ENCODE data around the gene TBX1.

The TBX1 gene

GRCh38 chr22:19743651-19744050 lies 16.9 kb upstream of the TBX1 start:
- in situ Hi-C loops (cut with MboI; ENCODE audit: low pct_unique_long_range_greater_than_20kb, low sequenced_read_pairs, unreplicated experiment), result no loop called here
- DNase-seq (ENCODE audit: low spot score), result no peak
- TF ChIP-seq, protein P1, sequence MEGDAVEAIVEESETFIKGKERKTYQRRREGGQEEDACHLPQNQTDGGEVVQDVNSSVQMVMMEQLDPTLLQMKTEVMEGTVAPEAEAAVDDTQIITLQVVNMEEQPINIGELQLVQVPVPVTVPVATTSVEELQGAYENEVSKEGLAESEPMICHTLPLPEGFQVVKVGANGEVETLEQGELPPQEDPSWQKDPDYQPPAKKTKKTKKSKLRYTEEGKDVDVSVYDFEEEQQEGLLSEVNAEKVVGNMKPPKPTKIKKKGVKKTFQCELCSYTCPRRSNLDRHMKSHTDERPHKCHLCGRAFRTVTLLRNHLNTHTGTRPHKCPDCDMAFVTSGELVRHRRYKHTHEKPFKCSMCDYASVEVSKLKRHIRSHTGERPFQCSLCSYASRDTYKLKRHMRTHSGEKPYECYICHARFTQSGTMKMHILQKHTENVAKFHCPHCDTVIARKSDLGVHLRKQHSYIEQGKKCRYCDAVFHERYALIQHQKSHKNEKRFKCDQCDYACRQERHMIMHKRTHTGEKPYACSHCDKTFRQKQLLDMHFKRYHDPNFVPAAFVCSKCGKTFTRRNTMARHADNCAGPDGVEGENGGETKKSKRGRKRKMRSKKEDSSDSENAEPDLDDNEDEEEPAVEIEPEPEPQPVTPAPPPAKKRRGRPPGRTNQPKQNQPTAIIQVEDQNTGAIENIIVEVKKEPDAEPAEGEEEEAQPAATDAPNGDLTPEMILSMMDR (IDR thresholded peaks at IDR 0.05; ENCODE audit: extremely low read depth, insufficient read depth, missing control alignments), result no peak

DNA sequence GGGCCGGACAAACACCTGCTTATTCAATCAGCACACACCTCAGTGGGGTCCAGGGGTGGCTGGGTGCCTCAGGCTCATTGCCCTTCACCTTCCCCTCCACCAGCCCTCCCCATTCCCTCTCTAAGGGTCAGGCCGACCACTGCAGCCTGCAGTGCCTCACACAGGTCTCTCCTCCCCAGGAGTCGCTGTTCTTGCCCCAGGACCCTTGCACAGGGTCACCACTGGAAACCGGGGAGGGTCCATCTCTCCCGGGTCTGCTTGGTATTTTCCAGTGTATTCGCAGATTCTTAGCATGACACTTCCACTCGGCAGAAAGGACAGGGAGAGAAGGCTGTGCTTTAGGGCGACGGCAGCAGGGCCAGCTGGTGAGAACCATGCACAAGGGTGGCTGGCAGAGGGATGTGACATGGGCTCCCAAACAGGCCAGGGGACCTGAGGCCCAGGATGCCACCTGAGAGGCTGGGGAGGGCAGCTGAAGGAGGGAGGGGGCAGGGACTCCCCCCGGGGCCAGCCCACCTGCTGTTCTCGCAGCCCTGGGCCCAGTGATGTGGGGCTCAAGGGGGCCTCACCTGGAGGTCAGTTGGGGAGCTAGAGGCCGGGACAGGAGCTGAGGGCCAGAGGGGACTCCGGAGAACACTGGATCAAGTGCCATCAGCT lies 16.1 kb upstream of the TBX1 start:
- TF ChIP-seq, protein P1 (IDR thresholded peaks at IDR 0.05; ENCODE audit: extremely low read depth, insufficient read depth, missing control alignments), result no peak
- no peak for DNase-seq (ENCODE audit: low spot score)
- in situ Hi-C loops (cut with MboI; ENCODE audit: low pct_unique_long_range_greater_than_20kb, low sequenced_read_pairs, unreplicated experiment), result no loop called here

GRCh38 chr22:19745155-19746101 lies 15.2 kb upstream of the TBX1 start:
- in situ Hi-C loops (cut with MboI; ENCODE audit: low pct_unique_long_range_greater_than_20kb, low sequenced_read_pairs, unreplicated experiment), result no loop called here
- TF ChIP-seq, protein P1 (IDR thresholded peaks at IDR 0.05; ENCODE audit: extremely low read depth, insufficient read depth, missing control alignments), result no peak
- no peak for DNase-seq (ENCODE audit: low spot score)

GRCh38 chr22:19746726-19747125 lies 13.9 kb upstream of the TBX1 start:
- in situ Hi-C loops (cut with MboI; ENCODE audit: low pct_unique_long_range_greater_than_20kb, low sequenced_read_pairs, unreplicated experiment), result no loop called here
- TF ChIP-seq, protein P1 (IDR thresholded peaks at IDR 0.05; ENCODE audit: extremely low read depth, insufficient read depth, missing control alignments), result no peak
- no peak for DNase-seq (ENCODE audit: low spot score)

DNA sequence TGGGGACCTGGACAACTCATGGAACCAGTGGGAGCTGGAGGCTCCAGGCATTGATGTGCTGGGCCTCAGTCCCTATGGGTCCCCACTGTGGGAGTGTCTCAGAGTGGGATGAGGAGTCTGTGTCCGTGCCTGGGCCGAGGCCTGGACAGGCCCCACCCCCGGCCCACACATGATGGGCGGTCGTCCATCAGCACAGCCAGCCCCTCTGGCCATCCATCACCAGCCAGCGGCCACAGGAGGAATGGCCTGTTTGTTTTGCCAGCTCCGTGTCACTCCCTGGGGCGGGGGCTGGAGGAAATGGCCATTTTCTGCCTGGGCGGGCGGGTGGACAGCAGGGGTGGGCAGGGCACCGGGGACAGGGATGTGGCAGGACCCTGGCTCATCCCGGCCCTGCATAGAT lies 13.0 kb upstream of the TBX1 start:
- in situ Hi-C loops (cut with MboI; ENCODE audit: low pct_unique_long_range_greater_than_20kb, low sequenced_read_pairs, unreplicated experiment), result no loop called here
- no peak for DNase-seq (ENCODE audit: low spot score)
- TF ChIP-seq, protein P1 (IDR thresholded peaks at IDR 0.05; ENCODE audit: extremely low read depth, insufficient read depth, missing control alignments), result no peak

- in situ Hi-C loops (cut with MboI; ENCODE audit: low pct_unique_long_range_greater_than_20kb, low sequenced_read_pairs, unreplicated experiment), result no loop called here
- TF ChIP-seq, protein P1 (IDR thresholded peaks at IDR 0.05; ENCODE audit: extremely low read depth, insufficient read depth, missing control alignments), result no peak
- DNase-seq (ENCODE audit: low spot score), result no peak
Measured at GRCh38 chr22:19748139-19748538, 12.4 kb upstream of the TBX1 start.

All from GM13977 (cell line).